CD8-positive, alpha-beta memory T cell (primary cell): Measurements from ENCODE around the gene EEF2. TPM values are rescaled to one million over a fixed set of nuclear protein-coding genes. Genes with fewer than 3 reads are reported as not detected.

ENCODE experiments used
- CTCF ChIA-PET: fragments of 350-600 bp; sonication (Branson Sonifier 250); formaldehyde crosslinking; loops from one replicate; lab custom pipeline; 2021; ENCODE audit warnings: antibody characterized with exemption; lab: Charles Lee
- POLR2A ChIA-PET: fragments of 350-600 bp; sonication (Branson Sonifier 250); formaldehyde crosslinking; loops from one replicate; lab custom pipeline; 2021; ENCODE audit warnings: antibody characterized with exemption; lab: Charles Lee
- DNase-seq, 5 donors: peaks; one replicate each; pipeline versions ENCODE4 v3.0.0 to v3.0.0-alpha.2; 2020 to 2022; ENCODE audit warnings: mixed read lengths in 1 of 5
- H3K27ac ChIP-seq: one replicate; pipeline ENCODE4 v1.7.0; 2013; ENCODE audit warnings: low read depth, mild to moderate bottlenecking, low read length, moderate library complexity
- H3K27me3 ChIP-seq: 2 replicates; pipeline ENCODE4 v1.7.0; 2013; ENCODE audit warnings: low read length, mild to moderate bottlenecking; ENCODE audit not compliant: insufficient read depth, poor library complexity, severe bottlenecking
- H3K36me3 ChIP-seq: 2 replicates; pipeline ENCODE4 v1.7.0; 2013; ENCODE audit warnings: mild to moderate bottlenecking, low read length, moderate library complexity; ENCODE audit not compliant: insufficient read depth
- H3K4me1 ChIP-seq: 2 replicates; pipeline ENCODE4 v1.7.0; 2013; ENCODE audit warnings: mild to moderate bottlenecking, low read length, moderate library complexity; ENCODE audit not compliant: insufficient read depth
- H3K4me3 ChIP-seq: 2 replicates; pipeline ENCODE4 v1.7.0; 2013; ENCODE audit warnings: mild to moderate bottlenecking, low read length
- H3K9me3 ChIP-seq: 2 replicates; pipeline ENCODE4 v1.7.0; 2013; ENCODE audit warnings: mild to moderate bottlenecking, low read length
- H3K27ac Mint-ChIP-seq, 8 donors: one replicate each; pipeline ENCODE4 v1.8.0; 2020 to 2021; ENCODE audit warnings: mixed read lengths in 8 of 8, mild to moderate bottlenecking in 6 of 8, inconsistent platforms in 3 of 8, moderate library complexity in 3 of 8
- H3K27me3 Mint-ChIP-seq, 2 donors: one replicate each; pipeline ENCODE4 v1.8.0; 2020 to 2021; ENCODE audit warnings: mixed read lengths in 2 of 2, mild to moderate bottlenecking in 1 of 2, moderate library complexity in 1 of 2
- H3K36me3 Mint-ChIP-seq, 3 donors: one replicate each; pipeline ENCODE4 v1.8.0; 2020 to 2021; ENCODE audit warnings: mixed read lengths in 3 of 3, inconsistent platforms in 1 of 3, mild to moderate bottlenecking in 1 of 3
- H3K4me1 Mint-ChIP-seq, 3 donors: one replicate each; pipeline ENCODE4 v1.8.0; 2020 to 2021; ENCODE audit warnings: mixed read lengths in 3 of 3, inconsistent platforms in 1 of 3, mild to moderate bottlenecking in 1 of 3
- H3K4me3 Mint-ChIP-seq, 7 donors: one replicate each; pipeline ENCODE4 v1.8.0; 2020 to 2021; ENCODE audit warnings: mixed read lengths in 7 of 7, mild to moderate bottlenecking in 6 of 7, moderate library complexity in 4 of 7, inconsistent platforms in 2 of 7
- H3K9me3 Mint-ChIP-seq, 5 donors: one replicate each; pipeline ENCODE4 v1.8.0; 2020 to 2022; ENCODE audit warnings: mixed read lengths in 5 of 5, mild to moderate bottlenecking in 3 of 5, moderate library complexity in 2 of 5, inconsistent platforms in 1 of 5
- polyA plus RNA-seq: library from polyadenylated mRNA; unstranded; fragments of 300-500 nt; fragmentation: Illumina TruSeq; gene quantifications from one replicate; pipeline ENCODE4 v1.2.3, GENCODE V29; 2021
- total RNA-seq, 2 experiments: library from RNA; stranded (reverse); gene quantifications; one replicate each; pipeline ENCODE4 v1.2.3, GENCODE V29; 2021

The EEF2 gene
- total RNA-seq = 1,000 to 10,000 TPM; 3,106 to 3,129 TPM
- 533 TPM for polyA plus RNA-seq

DNA sequence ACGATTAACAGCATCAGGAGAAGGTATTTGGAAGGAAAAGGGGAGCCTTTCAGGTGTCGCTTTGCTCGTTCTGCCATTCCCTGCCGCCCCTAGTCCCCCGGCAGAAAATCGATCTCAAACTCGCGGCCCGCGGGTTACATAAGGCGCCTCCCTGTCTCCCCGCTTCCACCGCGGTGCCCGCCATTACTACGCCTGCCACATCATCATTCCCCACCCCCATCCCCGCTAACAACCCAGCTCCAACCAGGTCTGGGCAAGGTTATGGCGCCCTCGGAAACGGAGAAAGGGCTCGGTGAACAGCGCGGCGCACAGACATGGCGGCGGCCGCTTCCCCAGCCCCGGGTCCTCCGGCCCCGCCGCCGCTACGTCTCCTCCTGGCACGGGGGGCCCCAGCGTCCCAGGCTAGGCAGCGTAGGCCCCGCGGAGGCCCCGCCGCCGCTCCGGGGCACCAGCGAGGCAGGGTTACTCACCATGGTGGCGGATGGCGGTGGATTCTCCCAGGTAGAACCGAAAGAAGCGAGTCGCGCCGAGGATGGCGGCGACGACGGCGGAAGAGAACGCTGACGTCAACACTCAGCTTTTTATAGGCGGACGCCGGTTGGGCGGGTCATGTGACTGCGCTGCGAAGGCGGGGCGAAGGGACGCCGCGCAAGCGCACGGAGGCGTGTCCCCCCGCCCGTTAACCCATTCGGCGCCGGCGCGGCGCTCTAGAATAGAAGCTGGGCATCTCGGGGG lies at the start of gene EEF2:
TSS of gene EEF2 (minus strand) at position 556 of the 735 bp plus-strand sequence. CDS start at position 473, 83 bp downstream.
- H3K27ac Mint-ChIP-seq = peak within 1 kb of the TSS; percentile 92 to 98 (median 97)
- no peaks in the 10 kb centered on the region for H3K9me3 ChIP-seq
- H3K36me3 Mint-ChIP-seq = peaks cover 8 to 53% (median 16%) of the 10 kb centered on the region in 3 donors
- H3K9me3 Mint-ChIP-seq = no peaks in the 10 kb centered on the region
- H3K27me3 Mint-ChIP-seq = peaks cover 0 to 10% of the 10 kb centered on the region in 2 donors
- H3K4me3 Mint-ChIP-seq = peak within 1 kb of the TSS; percentile 94 to 99 (median 97)
- ChIA-PET POLR2A (interaction anchor here (0.5 to 2.8 kb wide), 15 partner anchors 8 to 262 kb away, joined by 3 to 25 read pairs (median 4); partner anchors contain the start of genes DAPK3, MRPL54, PIAS4 and YJU2), CTCF (interaction anchor here (0.6 to 2.6 kb wide), 19 partner anchors 8 to 393 kb away, joined by 3 to 17 read pairs (median 4); partner anchors contain the start of genes DAPK3, PIAS4, YJU2 and ZBTB7A)
- H3K36me3 ChIP-seq = peaks cover 42% of the 10 kb centered on the region
- H3K27ac ChIP-seq = peak within 1 kb of the TSS; percentile 86
- DNase-seq = peak; percentile 86 to 95 (median 91)
- H3K4me3 ChIP-seq = peak within 1 kb of the TSS; percentile 90
- peaks cover 46% of the 10 kb centered on the region for H3K4me1 ChIP-seq
- H3K4me1 Mint-ChIP-seq = peaks cover 49 to 62% (median 57%) of the 10 kb centered on the region in 3 donors
- no peaks in the 10 kb centered on the region for H3K27me3 ChIP-seq

DNA sequence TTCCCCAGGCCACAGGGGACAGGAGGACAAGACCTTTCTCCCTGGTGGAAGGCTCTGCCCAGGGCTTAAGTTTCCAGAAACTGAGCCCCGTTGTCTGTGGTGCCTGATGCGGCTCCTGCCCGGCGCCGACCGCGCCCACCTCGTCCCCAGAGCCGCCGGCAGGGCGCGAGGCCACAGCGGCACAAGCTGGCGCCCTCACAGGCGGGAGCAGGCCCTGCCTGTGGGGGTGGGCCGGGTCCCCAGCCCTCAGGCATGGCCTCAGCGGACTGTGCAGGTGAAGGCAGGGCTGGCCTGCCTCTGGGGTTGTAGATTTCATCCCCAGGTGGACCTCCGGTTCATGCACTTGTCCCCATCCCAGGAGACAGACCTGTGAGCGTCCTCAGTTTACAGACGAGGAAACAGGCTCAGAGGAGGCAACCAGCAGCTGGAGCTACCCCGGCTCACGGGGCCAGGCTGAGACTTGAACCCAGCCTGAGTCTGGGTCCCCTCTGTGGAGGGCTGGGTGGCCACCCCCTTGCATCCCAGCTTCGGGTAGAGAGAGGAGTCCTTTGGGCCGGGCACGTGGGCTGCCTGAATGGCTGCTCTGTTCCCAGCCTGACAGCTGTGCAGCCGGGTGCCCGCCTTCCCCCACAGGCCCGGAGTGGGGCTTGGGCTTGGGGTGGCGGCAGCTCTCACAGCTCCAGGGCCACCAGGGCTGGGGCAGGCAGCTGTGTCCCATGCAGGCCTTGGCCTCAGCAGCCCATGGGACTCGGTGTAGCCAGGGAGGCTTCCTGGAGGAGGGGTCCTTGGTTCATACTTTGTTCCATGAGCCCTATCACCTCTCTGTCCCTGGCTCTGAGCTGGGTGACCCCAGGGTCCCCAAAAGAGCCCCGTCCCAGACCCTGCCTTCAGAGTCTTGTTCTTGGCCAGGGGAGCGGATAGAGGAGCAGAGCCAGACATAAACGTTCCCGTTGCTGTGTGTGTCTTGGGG lies 49.1 kb upstream of the EEF2 start:
- peaks cover 4% of the 10 kb centered on the region for H3K36me3 ChIP-seq
- Mint-ChIP-seq H3K36me3 (peaks cover 0 to 26% (median 0%) of the 10 kb centered on the region in 3 donors), H3K27me3 (no peaks in the 10 kb centered on the region), H3K4me1 (no peaks in the 10 kb centered on the region), H3K4me3 (no peak overlapping the region), H3K27ac (peak overlapping the region in 1 of 8 donors; percentile 84), H3K9me3 (no peaks in the 10 kb centered on the region)
- no peaks in the 10 kb centered on the region for H3K9me3 ChIP-seq
- H3K27me3 ChIP-seq = no peaks in the 10 kb centered on the region
- ChIA-PET CTCF (interaction anchor here (1.2 kb wide), 1 partner anchor 27 kb away, joined by 3 read pairs; the partner anchor contains the start of gene PIAS4), POLR2A (interaction anchor here (0.5 to 0.6 kb wide), 2 partner anchors 10 to 117 kb away, joined by 3 read pairs; no protein-coding TSS in a partner anchor)
- no peak overlapping the region for H3K27ac ChIP-seq
- DNase-seq = no peak
- H3K4me3 ChIP-seq = no peak overlapping the region
- H3K4me1 ChIP-seq = no peaks in the 10 kb centered on the region

DNA sequence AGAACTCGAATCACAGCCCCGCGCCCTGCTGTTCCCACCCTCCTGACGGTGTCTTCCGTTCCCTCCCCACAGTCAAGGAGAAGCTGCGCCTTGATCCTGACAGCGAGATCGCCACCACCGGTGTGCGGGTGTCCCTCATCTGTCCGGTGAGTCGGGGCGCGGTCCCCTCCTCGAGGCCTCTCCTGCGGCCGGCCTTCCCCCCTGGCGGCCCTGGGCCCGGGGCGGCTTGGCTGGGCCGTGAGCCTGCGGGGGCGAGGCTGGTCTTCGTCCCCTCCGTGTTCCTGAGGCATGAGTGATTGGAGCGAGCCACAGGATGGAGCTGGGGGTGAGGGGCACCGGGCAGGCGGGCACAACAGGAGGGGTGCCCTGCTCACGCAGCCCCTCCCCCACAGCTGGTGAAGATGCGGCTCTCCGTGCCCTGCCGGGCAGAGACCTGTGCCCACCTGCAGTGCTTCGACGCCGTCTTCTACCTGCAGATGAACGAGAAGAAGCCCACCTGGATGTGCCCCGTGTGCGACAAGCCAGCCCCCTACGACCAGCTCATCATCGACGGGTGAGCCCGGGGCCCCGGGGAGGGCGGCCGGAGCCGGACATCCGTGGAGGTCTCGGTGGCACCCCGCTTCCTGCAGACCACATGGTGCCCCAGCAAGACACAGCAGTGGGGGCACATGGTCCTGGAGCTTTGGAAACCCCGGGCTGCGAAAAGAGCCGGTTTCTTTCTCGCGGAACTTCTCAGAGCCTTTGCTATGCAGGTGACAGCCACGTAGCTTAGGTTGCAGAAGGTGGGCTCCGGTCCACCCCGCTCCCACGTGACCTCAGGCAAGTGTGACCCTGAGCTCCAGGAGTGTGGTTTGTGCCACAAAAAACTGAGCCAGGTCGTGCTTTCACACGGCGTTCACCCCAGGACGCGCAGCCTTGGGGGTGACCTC lies 48.0 kb upstream of the EEF2 start:
- Histone ChIP-seq H3K9me3 (no peaks in the 10 kb centered on the region), H3K27ac (no peak overlapping the region), H3K27me3 (no peaks in the 10 kb centered on the region), H3K4me1 (no peaks in the 10 kb centered on the region), H3K36me3 (peaks cover 4% of the 10 kb centered on the region), H3K4me3 (no peak overlapping the region)
- Mint-ChIP-seq H3K4me1 (no peaks in the 10 kb centered on the region), H3K27ac (no peak overlapping the region), H3K4me3 (no peak overlapping the region), H3K27me3 (no peaks in the 10 kb centered on the region), H3K36me3 (peaks cover 0 to 32% (median 0%) of the 10 kb centered on the region in 3 donors), H3K9me3 (no peaks in the 10 kb centered on the region)
- DNase-seq = no peak
- CTCF ChIA-PET = interaction anchor here (1.2 kb wide), 1 partner anchor 26 kb away, joined by 3 read pairs; the partner anchor contains the start of gene PIAS4
- POLR2A ChIA-PET = interaction anchor here (0.5 kb wide), 1 partner anchor 11 kb away, joined by 3 read pairs; no protein-coding TSS in a partner anchor

DNA sequence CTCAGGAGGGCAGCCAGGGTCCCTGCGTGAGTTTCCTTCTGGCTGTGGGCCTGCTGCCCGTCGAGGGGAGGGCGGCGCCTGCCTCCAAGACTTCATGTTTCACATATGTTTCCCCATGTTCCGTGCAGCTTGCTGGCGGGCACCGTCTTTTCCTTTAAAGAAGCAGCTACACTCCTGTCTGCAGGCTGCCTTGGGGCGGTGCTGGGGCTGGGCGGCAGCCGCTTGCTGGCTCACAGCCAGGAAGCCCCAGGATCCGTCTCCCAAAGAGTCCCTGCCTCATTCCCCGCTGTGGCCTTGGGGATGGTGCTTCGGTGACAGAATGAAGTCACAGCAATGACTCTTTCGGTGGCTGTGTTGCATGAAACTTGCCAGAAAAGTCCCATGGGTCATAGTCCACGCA lies 47.2 kb upstream of the EEF2 start:
- Mint-ChIP-seq H3K4me1 (no peaks in the 10 kb centered on the region), H3K9me3 (no peaks in the 10 kb centered on the region), H3K27ac (peak overlapping the region in 1 of 8 donors; percentile 5), H3K36me3 (peaks cover 0 to 32% (median 0%) of the 10 kb centered on the region in 3 donors), H3K27me3 (no peaks in the 10 kb centered on the region), H3K4me3 (no peak overlapping the region)
- ChIA-PET POLR2A (interaction anchor here (0.6 kb wide), 1 partner anchor 84 kb away, joined by 3 read pairs; no protein-coding TSS in a partner anchor), CTCF (no interaction called here)
- DNase-seq = no peak
- Histone ChIP-seq H3K36me3 (peaks cover 4% of the 10 kb centered on the region), H3K27me3 (no peaks in the 10 kb centered on the region), H3K4me1 (no peaks in the 10 kb centered on the region), H3K9me3 (no peaks in the 10 kb centered on the region), H3K27ac (no peak overlapping the region), H3K4me3 (no peak overlapping the region)

DNA sequence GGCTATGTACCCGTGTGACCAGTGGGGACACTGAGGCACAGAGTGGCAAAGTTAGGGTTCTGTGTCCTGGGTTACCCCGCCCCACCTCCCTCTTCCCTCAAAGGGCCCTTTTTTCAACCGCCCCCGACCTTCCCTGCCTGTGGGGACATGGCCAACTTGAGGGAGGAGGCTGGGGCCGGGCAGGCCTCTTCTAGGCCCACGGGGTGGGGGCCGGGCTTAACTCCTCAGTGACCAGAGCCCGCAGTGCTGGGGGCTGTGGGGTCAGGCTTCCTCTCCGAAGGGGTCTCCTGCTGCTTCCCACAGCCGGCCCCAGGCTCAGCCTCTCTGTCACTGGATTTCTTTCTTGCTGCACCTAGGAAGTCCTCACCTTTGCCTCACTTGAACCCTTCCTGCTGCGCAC lies 46.2 kb upstream of the EEF2 start:
- no peak overlapping the region for H3K4me3 Mint-ChIP-seq
- H3K4me3 ChIP-seq = no peak overlapping the region
- peaks cover 4% of the 10 kb centered on the region for H3K36me3 ChIP-seq
- H3K27ac ChIP-seq = no peak overlapping the region
- no peaks in the 10 kb centered on the region for H3K27me3 ChIP-seq
- ChIA-PET CTCF (no interaction called here), POLR2A (interaction anchor here (0.6 kb wide), 1 partner anchor 85 kb away, joined by 3 read pairs; no protein-coding TSS in a partner anchor)
- no peaks in the 10 kb centered on the region for H3K4me1 ChIP-seq
- H3K27ac Mint-ChIP-seq = no peak overlapping the region
- H3K9me3 ChIP-seq = no peaks in the 10 kb centered on the region
- no peaks in the 10 kb centered on the region for H3K27me3 Mint-ChIP-seq
- no peaks in the 10 kb centered on the region for H3K9me3 Mint-ChIP-seq
- no peak for DNase-seq
- H3K4me1 Mint-ChIP-seq = no peaks in the 10 kb centered on the region
- peaks cover 0 to 38% (median 0%) of the 10 kb centered on the region in 3 donors for H3K36me3 Mint-ChIP-seq

DNA sequence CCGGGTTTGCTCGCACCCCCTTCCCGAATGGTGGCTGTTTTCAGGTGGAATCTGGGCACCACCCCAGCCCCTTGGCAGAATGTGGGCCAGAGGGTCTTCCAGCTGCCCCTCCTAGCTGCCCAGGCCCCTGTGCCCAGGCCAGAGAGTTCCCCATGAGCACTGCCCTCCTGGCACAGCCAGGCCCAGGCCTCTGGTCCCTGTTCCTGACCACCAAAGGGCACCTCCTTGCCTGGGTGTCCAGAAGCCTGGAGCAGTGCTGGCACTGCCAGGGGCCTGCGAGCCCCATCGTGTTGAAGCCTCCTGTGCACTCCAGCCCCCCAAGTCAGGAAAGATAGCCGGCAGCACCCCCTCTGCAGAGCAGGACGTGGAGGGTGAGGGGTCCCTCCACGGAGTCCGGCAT lies 45.7 kb upstream of the EEF2 start:
- H3K4me1 ChIP-seq = no peaks in the 10 kb centered on the region
- no peaks in the 10 kb centered on the region for H3K4me1 Mint-ChIP-seq

DNA sequence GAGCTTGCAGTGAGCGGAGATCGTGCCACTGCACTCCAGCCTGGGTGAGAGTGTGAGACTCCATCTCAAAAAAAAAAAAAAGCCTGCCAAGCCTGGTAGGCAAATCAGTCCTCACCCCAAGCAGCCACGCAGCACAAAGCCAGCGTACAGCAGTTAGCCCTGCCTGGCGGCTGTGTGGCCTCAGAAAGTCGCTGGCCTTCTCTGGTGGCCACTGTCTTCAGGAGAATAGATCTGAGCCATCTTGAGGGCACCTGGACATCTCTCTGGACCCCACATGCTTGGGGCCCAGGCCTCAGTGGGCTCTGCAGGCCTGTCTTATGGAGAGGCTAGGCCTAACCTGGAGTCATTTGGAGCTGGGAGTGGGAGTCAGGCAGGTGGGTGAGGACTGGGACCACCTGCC lies 45.3 kb upstream of the EEF2 start:
- Histone ChIP-seq H3K27me3 (no peaks in the 10 kb centered on the region), H3K4me1 (no peaks in the 10 kb centered on the region), H3K36me3 (peaks cover under 1% of the 10 kb centered on the region), H3K9me3 (no peaks in the 10 kb centered on the region), H3K27ac (no peak overlapping the region), H3K4me3 (no peak overlapping the region)
- Mint-ChIP-seq H3K27me3 (no peaks in the 10 kb centered on the region), H3K27ac (peak overlapping the region in 1 of 8 donors; percentile 43), H3K36me3 (peaks cover 0 to 42% (median 0%) of the 10 kb centered on the region in 3 donors), H3K4me3 (no peak overlapping the region), H3K4me1 (no peaks in the 10 kb centered on the region), H3K9me3 (no peaks in the 10 kb centered on the region)
- DNase-seq = no peak
- POLR2A ChIA-PET = no interaction called here
- CTCF ChIA-PET = interaction anchor here (0.7 kb wide), 1 partner anchor 484 kb away, joined by 3 read pairs; no protein-coding TSS in a partner anchor

More for the DNA sequence above, 45.7 kb upstream of the EEF2 start:
- no peak overlapping the region for H3K4me3 ChIP-seq
- DNase-seq = no peak
- peaks cover 4% of the 10 kb centered on the region for H3K36me3 ChIP-seq
- ChIA-PET POLR2A (no interaction called here), CTCF (no interaction called here)
- H3K9me3 ChIP-seq = no peaks in the 10 kb centered on the region
- Mint-ChIP-seq H3K4me3 (no peak overlapping the region), H3K27ac (peak overlapping the region in 1 of 8 donors; percentile 21), H3K27me3 (no peaks in the 10 kb centered on the region), H3K9me3 (no peaks in the 10 kb centered on the region), H3K36me3 (peaks cover 0 to 41% (median 0%) of the 10 kb centered on the region in 3 donors)
- H3K27ac ChIP-seq = no peak overlapping the region
- no peaks in the 10 kb centered on the region for H3K27me3 ChIP-seq
